GM06990 (cell line): Measurements from ENCODE around the gene RNASE11.
"Not testable (repeated sequence)": the region's sequence is repeated elsewhere in the genome, so short reads cannot be mapped to it uniquely, and the experiment has no call there.

Experiments used
- DNase-seq: peaks from one replicate; pipeline ENCODE4 v3.0.0-alpha.2; 2011; ENCODE audit not compliant: insufficient read length; ENCODE audit errors: extremely low read depth
- H3K27me3 ChIP-seq: replicated peaks from 2 replicates; pipeline ENCODE4 v1.6.0; 2011; ENCODE audit warnings: low read length; ENCODE audit not compliant: control insufficient read depth, insufficient read depth
- H3K36me3 ChIP-seq: 2 replicates; pipeline ENCODE4 v1.5.1; 2011; ENCODE audit warnings: low read length; ENCODE audit not compliant: control insufficient read depth, insufficient read depth
- H3K4me3 ChIP-seq: replicated peaks from 2 replicates; pipeline ENCODE4 v1.5.1; 2011; ENCODE audit warnings: low read depth, mild to moderate bottlenecking, control low read depth, low read length
- TF ChIP-seq, protein P1 (sequence below): IDR thresholded peaks from 2 replicates; pipeline ENCODE4 v1.5.1; 2011; ENCODE audit warnings: low read length, control low read depth, mild to moderate bottlenecking, inconsistent platforms; ENCODE audit not compliant: insufficient read depth, poor library complexity, severe bottlenecking

RNASE11 gene

DNA sequence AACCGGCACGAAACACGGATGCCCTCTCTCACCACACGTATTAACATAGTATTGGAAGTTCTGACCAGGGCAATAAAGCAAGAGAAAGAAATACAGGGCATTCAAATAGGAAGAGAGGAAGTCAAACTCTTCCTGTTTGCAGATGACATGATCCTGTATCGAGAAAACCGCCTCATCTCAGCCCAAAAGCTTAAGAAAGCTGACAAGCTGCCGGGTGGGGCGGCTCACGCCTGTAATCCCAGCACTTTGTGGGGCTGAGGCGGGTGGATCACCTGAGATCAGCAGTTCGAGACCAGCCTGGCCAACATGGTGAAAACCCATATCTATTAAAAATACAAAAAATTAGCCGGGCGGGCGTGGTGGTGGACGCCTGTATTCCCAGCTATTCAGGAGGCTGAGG lies 36.0 kb upstream of the RNASE11 start:
- Histone ChIP-seq H3K27me3 (no peaks in the 10 kb centered on the region), H3K4me3 (no peak overlapping the region), H3K36me3 (no peaks in the 10 kb centered on the region)
- TF ChIP-seq, protein P1, sequence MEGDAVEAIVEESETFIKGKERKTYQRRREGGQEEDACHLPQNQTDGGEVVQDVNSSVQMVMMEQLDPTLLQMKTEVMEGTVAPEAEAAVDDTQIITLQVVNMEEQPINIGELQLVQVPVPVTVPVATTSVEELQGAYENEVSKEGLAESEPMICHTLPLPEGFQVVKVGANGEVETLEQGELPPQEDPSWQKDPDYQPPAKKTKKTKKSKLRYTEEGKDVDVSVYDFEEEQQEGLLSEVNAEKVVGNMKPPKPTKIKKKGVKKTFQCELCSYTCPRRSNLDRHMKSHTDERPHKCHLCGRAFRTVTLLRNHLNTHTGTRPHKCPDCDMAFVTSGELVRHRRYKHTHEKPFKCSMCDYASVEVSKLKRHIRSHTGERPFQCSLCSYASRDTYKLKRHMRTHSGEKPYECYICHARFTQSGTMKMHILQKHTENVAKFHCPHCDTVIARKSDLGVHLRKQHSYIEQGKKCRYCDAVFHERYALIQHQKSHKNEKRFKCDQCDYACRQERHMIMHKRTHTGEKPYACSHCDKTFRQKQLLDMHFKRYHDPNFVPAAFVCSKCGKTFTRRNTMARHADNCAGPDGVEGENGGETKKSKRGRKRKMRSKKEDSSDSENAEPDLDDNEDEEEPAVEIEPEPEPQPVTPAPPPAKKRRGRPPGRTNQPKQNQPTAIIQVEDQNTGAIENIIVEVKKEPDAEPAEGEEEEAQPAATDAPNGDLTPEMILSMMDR = no peak
- no peak for DNase-seq

DNA sequence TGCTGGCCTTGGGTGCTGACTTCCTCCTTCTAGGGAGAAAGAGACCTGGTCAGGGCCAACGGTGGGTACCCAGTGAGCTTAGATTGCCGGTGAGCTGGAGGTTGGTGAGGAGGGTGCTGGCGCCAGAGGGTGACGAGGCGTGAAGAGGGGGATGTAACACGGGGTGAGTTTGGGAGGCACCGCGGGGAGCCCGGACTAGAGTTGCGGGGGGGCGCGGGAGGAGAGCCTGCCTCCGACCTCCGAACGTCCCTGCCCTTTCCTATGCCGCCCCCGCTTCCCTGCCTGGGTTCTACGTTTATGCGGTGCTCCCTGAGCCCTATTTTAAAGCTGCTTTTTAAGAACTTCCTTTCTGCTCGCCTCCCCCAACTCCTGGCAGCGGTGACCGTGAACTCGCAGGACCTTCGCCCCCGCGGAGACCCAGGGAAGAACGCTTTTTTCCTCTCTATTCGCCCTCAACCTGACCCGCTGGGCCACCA lies 35.1 kb upstream of the RNASE11 start:
- Histone ChIP-seq H3K36me3 (no peaks in the 10 kb centered on the region), H3K27me3 (no peaks in the 10 kb centered on the region), H3K4me3 (no peak overlapping the region)
- peak; percentile 43 for DNase-seq
- TF ChIP-seq, protein P1 = no peak

DNA sequence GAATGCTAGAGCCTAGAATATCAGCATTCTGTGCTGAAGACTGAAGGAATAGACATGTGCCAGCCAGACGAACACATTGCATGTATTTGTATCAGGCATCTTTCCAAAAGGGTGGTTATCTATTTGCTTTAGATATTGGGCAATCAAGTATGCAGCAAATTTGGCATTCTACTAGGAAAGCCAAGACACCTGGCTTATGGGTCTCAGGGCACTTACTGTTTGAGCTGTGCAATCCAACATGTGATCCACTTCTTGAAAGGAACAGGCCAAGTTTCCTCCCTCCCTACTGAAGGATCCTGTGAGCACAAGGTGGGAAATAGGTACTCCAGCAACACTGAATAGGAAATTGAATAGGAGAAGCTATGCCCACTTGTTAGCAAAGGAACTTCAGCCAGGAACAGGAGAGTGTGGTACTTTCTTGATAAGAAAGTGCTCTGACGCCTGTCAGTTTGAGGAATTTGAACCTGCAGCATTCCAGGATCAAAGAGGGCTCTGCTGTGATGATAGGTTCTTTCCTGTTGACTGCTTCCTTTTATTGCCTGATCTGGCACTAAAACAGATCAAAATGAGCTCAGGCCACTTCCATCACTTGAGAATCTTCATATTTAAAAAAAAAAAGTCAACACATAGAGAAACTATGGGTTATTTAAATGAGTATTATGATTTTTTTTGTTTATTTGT lies 33.1 kb upstream of the RNASE11 start:
- TF ChIP-seq, protein P1 = no peak
- H3K4me3 ChIP-seq = no peak overlapping the region
- no peak for DNase-seq
- no peaks in the 10 kb centered on the region for H3K36me3 ChIP-seq
- H3K27me3 ChIP-seq = no peaks in the 10 kb centered on the region

DNA sequence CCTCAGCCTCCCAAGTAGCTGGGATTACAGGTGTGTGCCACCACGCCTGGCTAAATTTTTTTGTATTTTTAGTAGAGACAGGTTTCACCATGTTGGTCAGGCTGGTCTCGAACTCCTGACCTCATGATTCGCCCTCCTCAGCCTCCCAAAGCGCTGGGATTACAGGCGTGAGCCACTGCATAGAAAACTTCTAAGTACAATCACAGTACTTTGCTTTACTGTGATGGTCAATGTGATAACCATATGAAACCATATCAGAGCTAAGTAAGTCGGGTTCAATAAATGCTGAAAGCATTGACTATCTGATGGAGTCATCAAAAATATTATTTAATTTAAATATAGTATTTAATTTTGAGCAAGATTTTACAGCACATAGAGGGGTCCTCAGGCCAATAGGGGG lies 31.9 kb upstream of the RNASE11 start:
- H3K36me3 ChIP-seq, H3K4me3 ChIP-seq, DNase-seq, H3K27me3 ChIP-seq: not testable (repeated sequence)

DNA sequence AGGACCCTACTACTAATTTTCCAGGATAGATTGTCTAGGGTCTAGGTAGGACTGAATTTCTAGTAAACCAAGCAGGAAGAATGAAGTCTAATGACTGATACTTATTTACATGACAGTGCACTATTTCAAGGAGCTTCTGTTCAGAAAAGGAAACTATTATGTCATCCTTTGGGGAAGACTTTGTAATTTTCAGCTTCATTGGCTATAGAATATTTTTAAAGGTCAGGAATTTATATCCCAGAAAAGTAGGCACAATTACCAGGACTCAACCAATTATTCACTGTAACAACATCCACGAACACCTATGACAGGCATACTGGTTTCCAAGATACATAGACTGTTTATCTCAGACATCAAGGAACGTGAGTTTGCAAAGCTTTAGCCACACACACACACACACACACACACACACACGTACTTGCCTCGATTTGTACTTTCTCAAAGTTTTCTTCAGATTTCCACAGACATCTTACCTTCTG lies 30.5 kb upstream of the RNASE11 start:
- TF ChIP-seq, protein P1 = no peak
- H3K27me3 ChIP-seq = no peaks in the 10 kb centered on the region
- H3K4me3 ChIP-seq = no peak overlapping the region
- no peak for DNase-seq
- no peaks in the 10 kb centered on the region for H3K36me3 ChIP-seq

DNA sequence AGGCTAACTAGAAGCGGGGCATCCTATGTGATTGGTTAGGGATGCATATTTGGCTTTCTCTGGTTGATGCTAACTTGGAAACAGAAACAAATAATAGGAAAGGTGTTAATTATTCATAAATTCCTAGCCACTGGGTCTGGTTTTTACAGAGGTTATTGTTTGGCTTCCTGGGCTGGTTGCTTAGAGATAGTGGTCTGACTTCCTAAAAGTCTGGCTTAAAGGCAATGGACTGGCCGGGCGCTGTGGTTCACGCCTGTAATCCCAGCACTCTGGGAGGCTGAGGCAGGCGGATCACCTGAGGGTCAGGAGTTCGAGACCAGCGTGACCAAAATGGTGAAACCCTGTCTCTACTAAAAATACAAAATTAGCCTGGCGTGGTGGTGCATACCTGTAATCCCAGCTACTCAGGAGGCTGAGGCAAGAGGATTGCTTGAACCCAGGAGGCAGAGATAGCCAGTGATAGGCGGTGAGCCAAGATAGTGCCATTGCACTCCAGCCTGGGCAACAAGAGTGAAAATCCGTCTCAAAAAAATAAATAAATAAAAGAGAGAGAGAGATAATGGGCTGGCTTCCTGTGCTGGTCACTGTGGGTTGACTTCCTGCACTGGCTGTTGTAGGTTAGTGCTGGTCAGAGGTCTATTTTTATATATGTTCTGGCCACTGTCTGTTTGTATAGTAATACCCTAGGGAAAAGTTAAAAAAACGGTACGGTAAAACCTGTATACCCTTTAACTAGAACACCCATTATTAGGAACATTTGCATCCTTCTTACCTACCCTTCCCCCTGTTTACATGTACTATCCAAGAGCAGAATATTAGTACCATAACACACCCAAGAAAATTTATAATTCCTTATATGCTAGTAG lies 29.6 kb upstream of the RNASE11 start:
- Histone ChIP-seq H3K4me3 (no peak overlapping the region), H3K36me3 (no peaks in the 10 kb centered on the region), H3K27me3 (no peaks in the 10 kb centered on the region)
- TF ChIP-seq, protein P1 = no peak
- no peak for DNase-seq
